ENCODE results near the gene DEFB108B.
"Not testable (repeated sequence)": the region's sequence is repeated elsewhere in the genome, so short reads cannot be mapped to it uniquely, and the experiment has no call there.

DEFB108B gene

DNA sequence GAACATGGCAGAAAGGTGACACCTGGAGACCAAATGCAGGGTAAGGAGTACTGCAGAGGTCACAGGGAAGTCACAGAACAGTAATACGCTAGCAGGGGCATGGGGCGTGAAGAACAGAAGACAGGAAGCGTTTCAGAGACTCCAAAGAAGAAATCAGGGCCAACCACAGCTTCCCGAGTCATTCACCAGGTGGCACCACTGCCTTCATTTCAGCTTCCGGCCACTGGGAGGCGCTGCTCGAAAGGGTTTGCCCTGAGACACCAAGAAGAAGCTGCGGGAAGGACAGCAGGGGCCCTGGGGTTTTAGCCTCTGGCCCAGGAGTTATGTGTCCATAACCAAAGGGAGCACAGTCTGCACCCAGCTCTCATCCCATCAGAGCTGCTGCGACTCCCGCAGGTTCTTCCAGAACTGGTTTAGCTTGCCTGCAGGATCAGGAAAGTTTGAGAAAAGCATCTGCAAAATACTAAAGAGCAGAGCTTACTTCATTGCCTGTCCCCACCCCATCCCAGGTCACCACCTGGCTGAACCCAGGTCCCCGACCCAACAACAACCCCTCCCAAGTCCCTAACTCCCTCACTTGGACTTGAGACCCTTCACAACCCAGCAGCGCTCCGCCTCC is 32.6 kb upstream of the DEFB108B start:
- H3K9me3 Mint-ChIP-seq; H3K4me3 Mint-ChIP-seq; H3K27ac Mint-ChIP-seq; H3K36me3 Mint-ChIP-seq; H3K27me3 Mint-ChIP-seq; ATAC-seq (replicated peaks): not testable (repeated sequence)
- peaks cover 0 to 17% of the 10 kb centered on the region in 2 donors for H3K4me1 Mint-ChIP-seq
- DNase-seq: peak; percentile 70

DNA sequence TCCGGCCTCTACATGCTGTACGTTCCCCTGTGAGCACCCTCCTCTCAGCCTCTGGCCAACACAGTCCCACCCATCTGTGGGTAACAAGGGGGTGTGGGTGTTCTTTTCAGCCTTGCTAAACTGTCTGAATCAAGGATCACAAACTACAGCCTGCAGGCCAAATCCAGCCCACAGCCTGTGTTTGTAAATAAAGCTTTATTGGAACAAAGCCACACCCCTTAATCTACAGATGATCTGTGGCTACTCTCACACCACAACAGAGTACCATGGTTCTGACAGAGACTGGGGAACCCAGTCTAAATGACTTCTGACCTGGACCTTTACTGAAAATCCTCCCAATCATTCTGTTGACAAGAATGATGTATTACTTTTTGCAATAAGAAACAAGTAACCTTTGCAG is 32.0 kb upstream of the DEFB108B start:
- not testable (repeated sequence) for H3K27me3 Mint-ChIP-seq; H3K9me3 Mint-ChIP-seq; H3K4me3 Mint-ChIP-seq; ATAC-seq (replicated peaks); H3K36me3 Mint-ChIP-seq; H3K27ac Mint-ChIP-seq; DNase-seq
- peaks cover 0 to 17% of the 10 kb centered on the region in 2 donors for H3K4me1 Mint-ChIP-seq

DNA sequence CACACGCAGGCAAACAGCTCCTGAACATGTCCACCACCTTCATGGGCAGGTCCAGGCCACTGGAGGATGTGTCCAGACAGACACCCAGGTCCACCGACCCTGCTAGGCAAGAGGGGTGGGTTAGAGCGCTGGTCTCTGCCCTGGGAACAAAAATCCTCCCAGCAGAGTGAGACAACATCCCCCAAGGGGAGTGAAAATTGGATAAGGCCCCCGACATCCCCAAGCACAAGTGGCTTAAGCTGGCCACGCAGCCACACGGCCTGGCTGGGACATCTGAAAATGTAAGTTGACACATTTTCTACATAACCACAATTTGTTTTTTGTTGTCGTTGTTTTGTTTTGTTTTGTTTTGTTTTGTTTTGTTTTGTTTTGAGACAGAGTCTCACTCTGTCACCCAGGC is 30.1 kb upstream of the DEFB108B start:
- not testable (repeated sequence) for H3K9me3 Mint-ChIP-seq; ATAC-seq (replicated peaks); H3K36me3 Mint-ChIP-seq; H3K27ac Mint-ChIP-seq; H3K27me3 Mint-ChIP-seq; H3K4me3 Mint-ChIP-seq; DNase-seq
- peaks cover 0 to 10% of the 10 kb centered on the region in 2 donors for H3K4me1 Mint-ChIP-seq

DNA sequence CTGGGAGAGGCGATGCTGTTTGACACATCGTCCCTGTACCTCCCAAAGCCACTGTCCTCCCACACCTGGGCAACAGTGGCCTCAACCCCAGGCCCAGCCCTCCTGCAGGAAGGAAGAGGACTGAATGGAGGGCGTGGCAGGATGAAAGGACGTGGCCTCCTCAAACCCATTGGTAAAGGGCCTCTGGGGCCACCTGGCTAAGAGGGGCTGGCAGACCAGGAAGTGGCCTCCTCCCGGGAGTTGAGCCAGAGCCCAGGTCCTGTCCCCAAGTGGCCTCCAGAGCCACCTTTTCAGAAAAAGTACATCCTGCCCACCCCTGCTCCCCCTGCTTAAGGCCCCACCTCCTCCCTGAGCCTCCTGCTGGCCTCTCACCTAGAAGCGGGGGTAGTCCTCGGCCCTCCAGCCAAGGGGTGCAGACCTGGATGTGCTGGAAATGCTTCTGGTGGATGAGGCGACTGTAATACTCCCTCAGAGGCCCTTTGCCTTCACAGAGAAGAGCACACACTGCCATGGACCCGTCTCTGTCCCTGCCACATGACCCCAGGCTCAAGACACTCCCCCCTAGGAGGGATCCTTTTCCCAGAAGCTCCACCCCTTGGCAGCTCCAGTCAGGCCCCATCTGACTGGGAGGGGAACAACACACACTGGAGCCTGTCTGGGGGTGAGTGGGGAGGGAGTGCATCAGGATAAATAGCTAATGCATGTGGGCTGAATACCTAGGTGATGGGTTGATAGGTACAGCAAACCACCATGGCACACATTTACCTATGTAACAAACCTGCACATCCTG is 28.6 kb upstream of the DEFB108B start:
- not testable (repeated sequence) for H3K9me3 Mint-ChIP-seq; ATAC-seq (replicated peaks); H3K4me3 Mint-ChIP-seq; H3K36me3 Mint-ChIP-seq; DNase-seq; H3K27me3 Mint-ChIP-seq; H3K27ac Mint-ChIP-seq
- peaks cover 0 to 10% of the 10 kb centered on the region in 2 donors for H3K4me1 Mint-ChIP-seq

DNA sequence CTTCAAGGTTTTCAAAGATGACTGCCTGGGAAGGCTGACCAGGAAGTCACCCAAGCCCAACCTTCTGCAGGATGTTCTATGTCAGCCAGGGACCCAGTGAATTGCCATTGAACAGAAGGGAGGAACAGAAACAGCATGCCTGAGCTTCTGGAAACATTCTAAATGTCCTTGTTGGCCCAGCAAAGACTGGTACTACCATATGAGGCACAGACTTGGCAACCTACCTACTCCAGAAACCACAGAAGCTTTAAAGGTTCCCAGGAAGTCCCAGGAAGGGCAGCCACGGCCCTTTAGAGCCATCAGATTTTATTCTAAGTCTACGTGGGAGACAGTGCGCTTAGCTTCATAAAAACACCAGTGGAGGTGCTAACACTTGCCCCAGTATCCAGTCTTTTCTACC is 20.5 kb upstream of the DEFB108B start:
- not testable (repeated sequence) for H3K27ac Mint-ChIP-seq; ATAC-seq (replicated peaks); H3K9me3 Mint-ChIP-seq

GRCh38 chr11:71813481-71814355 is 19.3 kb upstream of the DEFB108B start:
- Mint-ChIP-seq H3K4me1 (peaks cover 5 to 15% of the 10 kb centered on the region in 2 donors), H3K4me3 (peak overlapping the region; percentile 78 to 92), H3K27ac (peak overlapping the region; percentile 84)
- not testable (repeated sequence) for H3K9me3 Mint-ChIP-seq, H3K36me3 Mint-ChIP-seq, H3K27me3 Mint-ChIP-seq
- DNase-seq: peak; percentile 79
- peak; percentile 78 to 83 for ATAC-seq (replicated peaks)

More for the DNA sequence above, 20.5 kb upstream of the DEFB108B start:
- peaks cover 5 to 15% of the 10 kb centered on the region in 2 donors for H3K4me1 Mint-ChIP-seq
- H3K27me3 Mint-ChIP-seq, DNase-seq, H3K36me3 Mint-ChIP-seq: not testable (repeated sequence)
- H3K4me3 Mint-ChIP-seq: peak overlapping the region; percentile 78 to 92

DNA sequence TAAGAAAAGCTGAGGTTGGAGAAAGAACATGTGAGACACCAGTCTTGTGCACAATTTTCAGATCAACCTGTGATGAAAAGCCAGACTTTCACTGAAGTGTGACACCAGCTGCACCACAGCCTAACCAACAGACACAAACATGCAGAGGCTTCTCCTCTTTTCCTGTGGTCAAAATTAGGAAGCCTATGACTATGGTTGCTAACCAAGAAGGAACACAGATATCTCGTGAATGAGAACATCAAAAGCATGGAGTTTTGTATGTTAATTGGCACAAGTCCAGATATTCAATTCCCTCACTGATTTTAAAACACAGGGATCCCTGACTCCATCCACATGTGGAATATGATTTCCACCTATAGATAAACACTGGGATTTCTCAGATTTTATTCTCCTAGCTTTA is 11.5 kb upstream of the DEFB108B start:
- H3K9me3 Mint-ChIP-seq; ATAC-seq (replicated peaks); H3K27ac Mint-ChIP-seq; H3K4me3 Mint-ChIP-seq; H3K27me3 Mint-ChIP-seq; H3K4me1 Mint-ChIP-seq; DNase-seq; H3K36me3 Mint-ChIP-seq: not testable (repeated sequence)

GRCh38 chr11:71829247-71829646 is 3.8 kb upstream of the DEFB108B start:
- H3K9me3 Mint-ChIP-seq; H3K4me1 Mint-ChIP-seq; H3K27me3 Mint-ChIP-seq; H3K36me3 Mint-ChIP-seq; H3K27ac Mint-ChIP-seq; ATAC-seq (replicated peaks); H3K4me3 Mint-ChIP-seq; DNase-seq: not testable (repeated sequence)

GRCh38 chr11:71829686-71830085 is 3.3 kb upstream of the DEFB108B start:
- not testable (repeated sequence) for H3K4me3 Mint-ChIP-seq; H3K9me3 Mint-ChIP-seq; H3K36me3 Mint-ChIP-seq; DNase-seq; H3K4me1 Mint-ChIP-seq; H3K27ac Mint-ChIP-seq; ATAC-seq (replicated peaks); H3K27me3 Mint-ChIP-seq

GRCh38 chr11:71842720-71843119 is 9.7 kb downstream of the DEFB108B start:
- not testable (repeated sequence) for H3K4me1 Mint-ChIP-seq; DNase-seq; ATAC-seq (replicated peaks); H3K4me3 Mint-ChIP-seq; H3K9me3 Mint-ChIP-seq; H3K36me3 Mint-ChIP-seq; H3K27me3 Mint-ChIP-seq; H3K27ac Mint-ChIP-seq

DNA sequence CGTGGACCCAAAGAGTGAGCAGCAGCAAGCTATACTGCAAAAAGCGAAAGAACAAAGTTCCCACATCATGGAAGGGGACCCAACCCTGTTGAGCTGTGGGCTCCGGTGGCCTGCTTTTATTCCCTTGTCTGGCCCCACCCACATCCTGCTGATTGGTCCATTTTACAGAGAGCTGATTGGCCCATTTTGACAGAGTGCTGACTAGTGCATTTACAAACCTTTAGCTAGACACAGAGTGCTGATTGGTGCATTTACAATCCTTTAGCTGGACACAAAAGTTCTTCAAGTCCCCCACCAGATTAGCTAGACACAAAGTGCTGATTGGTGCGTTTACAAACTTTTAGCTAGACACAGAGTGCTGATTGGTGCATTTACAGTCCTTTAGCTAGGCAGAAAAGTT is 10.4 kb downstream of the DEFB108B start:
- not testable (repeated sequence) for DNase-seq; ATAC-seq (replicated peaks); H3K27me3 Mint-ChIP-seq; H3K9me3 Mint-ChIP-seq; H3K27ac Mint-ChIP-seq; H3K4me1 Mint-ChIP-seq; H3K36me3 Mint-ChIP-seq; H3K4me3 Mint-ChIP-seq

GRCh38 chr11:71843858-71844257 is 10.9 kb downstream of the DEFB108B start:
- H3K36me3 Mint-ChIP-seq: peaks cover 4% of the 10 kb centered on the region in 2 donors
- no peak overlapping the region for H3K27ac Mint-ChIP-seq
- peaks cover 4 to 9% of the 10 kb centered on the region in 2 donors for H3K9me3 Mint-ChIP-seq
- ATAC-seq (replicated peaks): no peak
- no peaks in the 10 kb centered on the region for H3K4me1 Mint-ChIP-seq
- no peak for DNase-seq
- no peak overlapping the region for H3K4me3 Mint-ChIP-seq
- peaks cover under 1 to 5% of the 10 kb centered on the region in 2 donors for H3K27me3 Mint-ChIP-seq

DNA sequence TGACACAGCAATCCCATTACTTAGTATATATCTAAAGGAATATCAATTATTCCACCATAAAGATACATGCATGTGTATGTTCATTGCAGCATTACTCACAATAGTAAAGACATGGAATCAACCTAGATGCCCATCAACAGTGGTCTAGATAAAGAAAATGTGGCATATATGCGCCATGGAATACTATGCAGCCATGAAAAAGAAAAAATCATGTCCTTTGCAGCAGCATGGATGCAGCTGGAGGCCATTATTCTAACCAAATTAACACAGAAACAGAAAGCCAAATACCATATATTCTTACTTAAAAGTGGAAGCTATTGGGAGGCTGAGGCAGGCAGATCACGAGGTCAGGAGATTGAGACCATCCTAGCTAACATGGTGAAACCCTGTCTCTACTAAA is 20.9 kb downstream of the DEFB108B start:
- H3K27ac Mint-ChIP-seq; H3K36me3 Mint-ChIP-seq; DNase-seq; H3K4me1 Mint-ChIP-seq; H3K4me3 Mint-ChIP-seq; H3K9me3 Mint-ChIP-seq; H3K27me3 Mint-ChIP-seq; ATAC-seq (replicated peaks): not testable (repeated sequence)

- not testable (repeated sequence) for H3K27me3 Mint-ChIP-seq; ATAC-seq (replicated peaks); H3K27ac Mint-ChIP-seq; H3K36me3 Mint-ChIP-seq; DNase-seq; H3K4me1 Mint-ChIP-seq; H3K9me3 Mint-ChIP-seq; H3K4me3 Mint-ChIP-seq
These were observed 22.9 kb downstream of the DEFB108B start for GRCh38 chr11:71855880-71856279.
